ENCODE data around the gene SYNPO.
A peak's percentile ranks its signal among the peaks of the same experiment; 100 is the strongest.

SYNPO gene

GRCh38 chr5:150642567-150642927 lies 2.1 kb downstream of the SYNPO start:
- DNase-seq (ENCODE audit: low spot score) = peak; percentile 89

- no peak for DNase-seq (ENCODE audit: low spot score)
Measured at GRCh38 chr5:150642991-150643710, 2.7 kb downstream of the SYNPO start.

GRCh38 chr5:150644058-150644457 lies 3.6 kb downstream of the SYNPO start:
- no peak for DNase-seq (ENCODE audit: low spot score)

- no peak for DNase-seq (ENCODE audit: low spot score)
Measured at GRCh38 chr5:150644514-150644913, 4.1 kb downstream of the SYNPO start.

GRCh38 chr5:150645070-150645700 lies 4.7 kb downstream of the SYNPO start:
- peak; percentile 80 for DNase-seq (ENCODE audit: low spot score)

GRCh38 chr5:150647275-150648251 lies 7.1 kb downstream of the SYNPO start:
- DNase-seq (ENCODE audit: low spot score) = no peak

GRCh38 chr5:150648294-150649107 lies 8.0 kb downstream of the SYNPO start:
- no peak for DNase-seq (ENCODE audit: low spot score)

GRCh38 chr5:150649108-150650020 lies 8.9 kb downstream of the SYNPO start:
- no peak for DNase-seq (ENCODE audit: low spot score)

GRCh38 chr5:150650021-150651006 lies 9.9 kb downstream of the SYNPO start:
- DNase-seq (ENCODE audit: low spot score) = no peak

- no peak for DNase-seq (ENCODE audit: low spot score)
Measured at GRCh38 chr5:150651382-150651781, 10.9 kb downstream of the SYNPO start.

- DNase-seq (ENCODE audit: low spot score) = no peak
Measured at GRCh38 chr5:150651924-150652671, 11.6 kb downstream of the SYNPO start.

- peak; percentile 46 for DNase-seq (ENCODE audit: low spot score)
Measured at GRCh38 chr5:150653145-150653761, 12.8 kb downstream of the SYNPO start.

GRCh38 chr5:150653762-150654556 lies 13.5 kb downstream of the SYNPO start:
- no peak for DNase-seq (ENCODE audit: low spot score)

- DNase-seq (ENCODE audit: low spot score) = no peak
Measured at GRCh38 chr5:150655221-150655620, 14.8 kb downstream of the SYNPO start.

GRCh38 chr5:150656191-150657132 lies 16.0 kb downstream of the SYNPO start:
- peak; percentile 99 for DNase-seq (ENCODE audit: low spot score)

GRCh38 chr5:150658121-150658520 lies 17.7 kb downstream of the SYNPO start:
- no peak for DNase-seq (ENCODE audit: low spot score)
